A673 (cell line): Measurements from ENCODE around the gene IGLL1.

Experiments
- CTCF ChIP-seq: fragments of 300-800, 200-600 bp; sonication (generic); conservative IDR thresholded peaks from 2 replicates; pipeline ENCODE4 v1.5.1; 2017; ENCODE audit warnings: low read depth, mild to moderate bottlenecking, antibody characterized with exemption, low read length, moderate library complexity, mixed read lengths
- EZH2 ChIP-seq: fragments of 200-600 bp; sonication (generic); IDR thresholded peaks from 2 replicates; pipeline ENCODE4 v1.6.1; 2017; ENCODE audit warnings: borderline replicate concordance, low read depth, mild to moderate bottlenecking, mixed read lengths, antibody characterized with exemption, low read length; ENCODE audit not compliant: poor library complexity, severe bottlenecking

GRCh38 chr22:23526596-23527316 lies 53.3 kb downstream of the IGLL1 start:
- TF ChIP-seq CTCF (no peak), EZH2 (no peak)
